ENCODE results near the gene ADRB1. TPM values are rescaled to one million over a fixed set of nuclear protein-coding genes. Genes with fewer than 3 reads are reported as not detected.

ADRB1 gene
- total and polyA plus RNA-seq, 2 donors (not counting 3 experiments of a cell fraction or from before 2014, with no cell fraction given), result 0.23 to 0.97 TPM

- no peak for DNase-seq (ENCODE audit: low read depth, low spot score)
- Histone ChIP-seq H3K9me3 (replicated peaks; ENCODE audit: control insufficient read depth, insufficient read depth, low read length) (no peaks in the 10 kb centered on the region), H3K4me1 (ENCODE audit: control insufficient read depth, extremely low read depth, insufficient read depth, low read length) (no peaks in the 10 kb centered on the region), H3K4me2 (ENCODE audit: insufficient read depth, low read length) (no peak overlapping the region), H3K36me3 (ENCODE audit: control insufficient read depth in 2 of 2, extremely low read depth in 1 of 2, insufficient read depth in 2 of 2, low read length in 2 of 2) (no peaks in the 10 kb centered on the region), H3K27ac (ENCODE audit: insufficient read depth, low read depth, low read length) (no peak overlapping the region), H4K20me1 (replicated peaks; ENCODE audit: control insufficient read depth, extremely low read depth, insufficient read depth, low read length) (no peaks in the 10 kb centered on the region), H3K9me1 (replicated peaks; ENCODE audit: control insufficient read depth, extremely low read depth, insufficient read depth, low read length) (no peaks in the 10 kb centered on the region), H3K27me3 (ENCODE audit: control insufficient read depth in 2 of 2, insufficient read depth in 2 of 2, low read length in 2 of 2) (no peaks in the 10 kb centered on the region), H3K9ac (replicated peaks; ENCODE audit: extremely low read depth, insufficient read depth, low read length) (no peak overlapping the region), H3K79me2 (ENCODE audit: control insufficient read depth, insufficient read depth, low read length) (no peaks in the 10 kb centered on the region), H3K4me3 (replicated peaks in 1 of 3; ENCODE audit: insufficient read depth in 1 of 3, low read depth in 1 of 3, low read length in 3 of 3) (no peak overlapping the region), H2AFZ (ENCODE audit: low read depth, low read length) (no peak overlapping the region)
- intact Hi-C loops (cut with micrococcal nuclease), result no loop called here
- POLR2A ChIA-PET, result no interaction called here
- BruUV-seq (replicated peaks), result no TSS peak
- dilution Hi-C loops (cut with MboI; ENCODE audit: extremely low pct_ligation_motif_present, low sequenced_read_pairs), result no loop called here
- TF ChIP-seq MYC (IDR thresholded peaks at IDR 0.05; ENCODE audit: low read depth, low read length) (no peak), MAX (IDR thresholded peaks at IDR 0.05; ENCODE audit: insufficient read depth, insufficient read length) (no peak), EZH2 (IDR thresholded peaks at IDR 0.05; ENCODE audit: borderline replicate concordance, low read depth, low read length, severe bottlenecking) (no peak), FOS (IDR thresholded peaks at IDR 0.05; ENCODE audit: borderline replicate concordance, insufficient read depth, low read length) (no peak), JUN (IDR thresholded peaks at IDR 0.05; ENCODE audit: borderline replicate concordance, insufficient read depth, insufficient read length, low read depth) (no peak), CTCF (IDR thresholded peaks at IDR 0.05; ENCODE audit: extremely low read depth in 1 of 2, insufficient read depth in 1 of 2, low read depth in 1 of 2, low read length in 2 of 2) (no peak), POLR2AphosphoS5 (IDR thresholded peaks at IDR 0.05; ENCODE audit: insufficient read depth, low read depth, low read length) (no peak), POLR2A (IDR thresholded peaks at IDR 0.05; ENCODE audit: low read depth, low read length) (no peak), GATA2 (IDR thresholded peaks at IDR 0.05; ENCODE audit: insufficient read depth, insufficient read length, low read depth, low read length) (no peak)
- CTCF ChIA-PET, result no interaction called here
- FAIRE-seq, result no peak
Measured at GRCh38 chr10:114077347-114077746, 33.7 kb downstream of the ADRB1 start.

Data from endothelial cell of umbilical vein (primary cell).